ENCODE measurements around the gene TTR. TPM values are rescaled to one million over a fixed set of nuclear protein-coding genes. Genes with fewer than 3 reads are reported as not detected.
A peak's percentile ranks its signal among the peaks of the same experiment; 100 is the strongest.

TTR gene
- polyA plus RNA-seq, 1 donor from 2014 or later, result not detected

DNA sequence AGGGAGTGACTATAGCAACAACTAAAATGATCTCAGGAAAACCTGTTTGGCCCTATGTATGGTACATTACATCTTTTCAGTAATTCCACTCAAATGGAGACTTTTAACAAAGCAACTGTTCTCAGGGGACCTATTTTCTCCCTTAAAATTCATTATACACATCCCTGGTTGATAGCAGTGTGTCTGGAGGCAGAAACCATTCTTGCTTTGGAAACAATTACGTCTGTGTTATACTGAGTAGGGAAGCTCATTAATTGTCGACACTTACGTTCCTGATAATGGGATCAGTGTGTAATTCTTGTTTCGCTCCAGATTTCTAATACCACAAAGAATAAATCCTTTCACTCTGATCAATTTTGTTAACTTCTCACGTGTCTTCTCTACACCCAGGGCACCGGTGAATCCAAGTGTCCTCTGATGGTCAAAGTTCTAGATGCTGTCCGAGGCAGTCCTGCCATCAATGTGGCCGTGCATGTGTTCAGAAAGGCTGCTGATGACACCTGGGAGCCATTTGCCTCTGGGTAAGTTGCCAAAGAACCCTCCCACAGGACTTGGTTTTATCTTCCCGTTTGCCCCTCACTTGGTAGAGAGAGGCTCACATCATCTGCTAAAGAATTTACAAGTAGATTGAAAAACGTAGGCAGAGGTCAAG, 955 bp downstream of the TTR start:
- no peaks in the 10 kb centered on the region for H3K9me3 Mint-ChIP-seq
- H3K27ac Mint-ChIP-seq, result no peak overlapping the region
- H3K27me3 Mint-ChIP-seq, result peaks cover 2% of the 10 kb centered on the region
- H3K4me3 Mint-ChIP-seq, result no peak overlapping the region
- no peaks in the 10 kb centered on the region for H3K4me1 Mint-ChIP-seq
- H3K36me3 Mint-ChIP-seq, result no peaks in the 10 kb centered on the region

GRCh38 chr18:31595121-31595771, 3.6 kb downstream of the TTR start:
- no peaks in the 10 kb centered on the region for H3K9me3 Mint-ChIP-seq
- no peaks in the 10 kb centered on the region for H3K4me1 Mint-ChIP-seq
- H3K27me3 Mint-ChIP-seq, result peaks cover 4% of the 10 kb centered on the region
- no peaks in the 10 kb centered on the region for H3K36me3 Mint-ChIP-seq
- H3K4me3 Mint-ChIP-seq, result no peak overlapping the region
- H3K27ac Mint-ChIP-seq, result no peak overlapping the region

- no peaks in the 10 kb centered on the region for H3K36me3 Mint-ChIP-seq
- H3K9me3 Mint-ChIP-seq, result no peaks in the 10 kb centered on the region
- no peaks in the 10 kb centered on the region for H3K4me1 Mint-ChIP-seq
- H3K27me3 Mint-ChIP-seq, result peaks cover 4% of the 10 kb centered on the region
- no peak overlapping the region for H3K27ac Mint-ChIP-seq
- no peak overlapping the region for H3K4me3 Mint-ChIP-seq
Observed at GRCh38 chr18:31596081-31596872, 4.6 kb downstream of the TTR start.

DNA sequence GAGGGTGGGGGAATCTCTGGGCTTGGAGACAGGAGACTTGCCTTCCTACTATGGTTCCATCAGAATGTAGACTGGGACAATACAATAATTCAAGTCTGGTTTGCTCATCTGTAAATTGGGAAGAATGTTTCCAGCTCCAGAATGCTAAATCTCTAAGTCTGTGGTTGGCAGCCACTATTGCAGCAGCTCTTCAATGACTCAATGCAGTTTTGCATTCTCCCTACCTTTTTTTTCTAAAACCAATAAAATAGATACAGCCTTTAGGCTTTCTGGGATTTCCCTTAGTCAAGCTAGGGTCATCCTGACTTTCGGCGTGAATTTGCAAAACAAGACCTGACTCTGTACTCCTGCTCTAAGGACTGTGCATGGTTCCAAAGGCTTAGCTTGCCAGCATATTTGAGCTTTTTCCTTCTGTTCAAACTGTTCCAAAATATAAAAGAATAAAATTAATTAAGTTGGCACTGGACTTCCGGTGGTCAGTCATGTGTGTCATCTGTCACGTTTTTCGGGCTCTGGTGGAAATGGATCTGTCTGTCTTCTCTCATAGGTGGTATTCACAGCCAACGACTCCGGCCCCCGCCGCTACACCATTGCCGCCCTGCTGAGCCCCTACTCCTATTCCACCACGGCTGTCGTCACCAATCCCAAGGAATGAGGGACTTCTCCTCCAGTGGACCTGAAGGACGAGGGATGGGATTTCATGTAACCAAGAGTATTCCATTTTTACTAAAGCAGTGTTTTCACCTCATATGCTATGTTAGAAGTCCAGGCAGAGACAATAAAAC, 6.5 kb downstream of the TTR start:
- Mint-ChIP-seq H3K27ac (no peak overlapping the region), H3K36me3 (no peaks in the 10 kb centered on the region), H3K27me3 (peaks cover 4% of the 10 kb centered on the region), H3K4me3 (no peak overlapping the region), H3K9me3 (no peaks in the 10 kb centered on the region), H3K4me1 (no peaks in the 10 kb centered on the region)

GRCh38 chr18:31603315-31603714, 11.6 kb downstream of the TTR start:
- Mint-ChIP-seq H3K9me3 (no peaks in the 10 kb centered on the region), H3K36me3 (no peaks in the 10 kb centered on the region), H3K4me3 (no peak overlapping the region), H3K27me3 (peaks cover 3% of the 10 kb centered on the region), H3K27ac (no peak overlapping the region), H3K4me1 (no peaks in the 10 kb centered on the region)

DNA sequence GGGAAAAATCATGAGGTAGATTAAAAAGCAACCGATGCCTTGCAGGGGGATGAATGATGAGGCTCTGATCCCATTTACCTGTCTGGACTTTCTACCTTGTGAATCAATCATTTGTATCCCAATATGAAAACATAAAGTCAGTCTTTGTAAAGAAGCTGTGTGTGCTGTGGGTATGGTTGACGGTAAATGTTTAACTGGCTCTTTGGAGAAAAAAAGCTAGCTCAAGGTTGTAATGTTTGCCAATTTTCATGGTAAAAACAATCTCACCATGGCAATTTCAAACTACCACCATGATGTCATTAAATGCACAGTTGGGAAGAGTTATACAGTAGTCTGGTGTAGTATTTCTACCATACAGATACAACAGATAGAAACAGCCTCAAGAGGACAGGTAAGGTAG, 14.6 kb downstream of the TTR start:
- Mint-ChIP-seq H3K36me3 (no peaks in the 10 kb centered on the region), H3K9me3 (no peaks in the 10 kb centered on the region), H3K4me1 (no peaks in the 10 kb centered on the region), H3K4me3 (no peak overlapping the region), H3K27me3 (no peaks in the 10 kb centered on the region), H3K27ac (no peak overlapping the region)

DNA sequence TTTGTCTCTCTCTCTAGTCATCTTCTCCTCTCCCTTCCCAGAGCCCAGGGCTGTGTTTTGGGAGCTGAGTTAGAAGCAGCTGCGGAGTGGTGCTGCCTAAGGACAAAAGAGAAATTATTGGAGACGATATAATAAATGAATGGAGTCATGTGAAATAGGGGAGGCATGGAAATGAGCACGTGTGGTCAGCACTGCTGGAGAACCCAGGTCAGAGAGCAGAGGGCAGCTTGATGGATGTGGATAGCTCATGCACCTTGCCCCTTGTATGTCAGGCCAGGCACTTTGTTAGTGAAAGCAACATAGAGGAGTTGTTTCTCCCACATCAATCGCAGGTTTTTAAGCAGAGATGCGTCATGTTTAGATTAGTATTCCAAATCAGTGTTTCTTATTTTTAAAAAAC, 15.7 kb downstream of the TTR start:
- Mint-ChIP-seq H3K4me3 (no peak overlapping the region), H3K27ac (no peak overlapping the region), H3K36me3 (no peaks in the 10 kb centered on the region), H3K9me3 (no peaks in the 10 kb centered on the region), H3K4me1 (no peaks in the 10 kb centered on the region), H3K27me3 (no peaks in the 10 kb centered on the region)

GRCh38 chr18:31609886-31610285, 18.2 kb downstream of the TTR start:
- Mint-ChIP-seq H3K4me3 (no peak overlapping the region), H3K27me3 (no peaks in the 10 kb centered on the region), H3K4me1 (no peaks in the 10 kb centered on the region), H3K27ac (no peak overlapping the region), H3K36me3 (no peaks in the 10 kb centered on the region), H3K9me3 (no peaks in the 10 kb centered on the region)

- no peak overlapping the region for H3K27ac Mint-ChIP-seq
- no peaks in the 10 kb centered on the region for H3K27me3 Mint-ChIP-seq
- no peaks in the 10 kb centered on the region for H3K36me3 Mint-ChIP-seq
- no peaks in the 10 kb centered on the region for H3K4me1 Mint-ChIP-seq
- no peak overlapping the region for H3K4me3 Mint-ChIP-seq
- no peaks in the 10 kb centered on the region for H3K9me3 Mint-ChIP-seq
Observed at GRCh38 chr18:31610286-31611205, 18.9 kb downstream of the TTR start.

- H3K27ac Mint-ChIP-seq, result peak overlapping the region in 1 of 3 donors; percentile 9
- no peaks in the 10 kb centered on the region for H3K9me3 Mint-ChIP-seq
- H3K36me3 Mint-ChIP-seq, result no peaks in the 10 kb centered on the region
- no peak overlapping the region for H3K4me3 Mint-ChIP-seq
- no peaks in the 10 kb centered on the region for H3K4me1 Mint-ChIP-seq
- no peaks in the 10 kb centered on the region for H3K27me3 Mint-ChIP-seq
Observed at GRCh38 chr18:31611511-31611910, 19.8 kb downstream of the TTR start.

DNA sequence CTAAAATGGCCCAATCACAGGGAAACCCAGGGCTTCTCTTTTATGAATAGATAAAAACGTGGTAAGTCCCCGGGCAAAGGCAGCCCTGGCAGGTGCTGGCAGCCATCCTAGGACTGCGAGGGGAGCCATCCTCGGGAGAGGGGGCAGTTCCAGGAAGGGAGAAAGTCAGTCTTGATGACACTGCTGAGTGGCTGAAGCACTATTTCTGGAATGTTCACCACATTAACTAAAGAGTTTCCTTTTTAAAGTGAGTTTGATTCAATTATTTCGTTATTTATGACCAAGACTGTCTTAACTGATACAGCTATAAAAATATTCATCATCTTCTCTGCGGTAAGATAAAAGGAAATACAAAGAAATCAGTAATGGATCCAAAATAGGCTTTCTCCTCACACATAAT, 20.4 kb downstream of the TTR start:
- Mint-ChIP-seq H3K36me3 (no peaks in the 10 kb centered on the region), H3K9me3 (no peaks in the 10 kb centered on the region)

DNA sequence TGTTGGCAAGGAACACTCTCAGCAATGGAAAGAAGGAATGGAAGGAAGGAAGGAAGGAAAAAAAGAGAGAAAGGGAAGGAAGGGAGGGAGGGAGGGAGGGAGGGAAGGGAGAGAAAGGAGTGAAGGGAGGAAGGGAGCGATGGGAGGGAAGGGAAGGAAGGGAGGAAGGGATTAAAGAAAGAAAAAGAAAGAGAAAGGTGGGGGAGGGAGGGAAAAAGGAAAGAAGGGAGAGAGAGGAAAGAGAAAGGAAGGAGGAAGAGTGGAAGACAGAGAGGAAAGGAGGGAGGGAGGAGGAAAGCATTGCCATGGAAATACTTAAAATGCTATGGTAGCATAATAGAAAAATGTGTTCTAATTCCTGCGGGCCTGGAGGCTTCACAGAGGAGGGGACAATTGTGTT, 22.4 kb downstream of the TTR start:
- no peaks in the 10 kb centered on the region for H3K36me3 Mint-ChIP-seq
- H3K27ac Mint-ChIP-seq, result no peak overlapping the region
- peaks cover 0 to 2% (median 0%) of the 10 kb centered on the region in 3 donors for H3K9me3 Mint-ChIP-seq
- H3K4me3 Mint-ChIP-seq, result no peak overlapping the region
- H3K4me1 Mint-ChIP-seq, result peaks cover 0 to 3% (median 0%) of the 10 kb centered on the region in 3 donors
- H3K27me3 Mint-ChIP-seq, result no peaks in the 10 kb centered on the region

More for the DNA sequence above, 20.4 kb downstream of the TTR start:
- peak overlapping the region in 1 of 3 donors; percentile 5 for H3K27ac Mint-ChIP-seq
- H3K27me3 Mint-ChIP-seq, result no peaks in the 10 kb centered on the region
- no peak overlapping the region for H3K4me3 Mint-ChIP-seq
- H3K4me1 Mint-ChIP-seq, result peaks cover 0 to under 1% (median 0%) of the 10 kb centered on the region in 3 donors

DNA sequence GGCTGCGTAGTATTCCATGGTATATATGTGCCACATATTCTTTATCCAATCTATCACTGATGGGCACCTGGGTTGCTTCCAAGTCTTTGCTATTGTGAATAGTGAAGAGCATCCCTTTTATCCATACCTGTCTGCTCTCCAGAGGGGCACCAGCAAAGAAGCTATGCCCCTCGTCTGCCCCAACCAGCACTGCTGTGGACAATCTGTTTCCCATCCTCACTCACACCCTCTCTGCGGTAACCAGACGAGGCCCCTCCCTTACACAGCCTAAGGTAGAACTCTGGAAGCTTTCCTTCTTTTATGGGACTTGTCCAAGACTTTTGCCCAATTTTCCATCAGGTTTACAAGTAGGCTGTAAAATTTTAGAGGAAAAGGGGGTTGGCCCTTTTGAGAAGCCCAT, 24.9 kb downstream of the TTR start:
- Mint-ChIP-seq H3K9me3 (peaks cover 0 to 2% (median 0%) of the 10 kb centered on the region in 3 donors), H3K4me3 (no peak overlapping the region), H3K4me1 (peaks cover 0 to 3% (median 0%) of the 10 kb centered on the region in 3 donors), H3K36me3 (no peaks in the 10 kb centered on the region), H3K27me3 (no peaks in the 10 kb centered on the region), H3K27ac (no peak overlapping the region)

DNA sequence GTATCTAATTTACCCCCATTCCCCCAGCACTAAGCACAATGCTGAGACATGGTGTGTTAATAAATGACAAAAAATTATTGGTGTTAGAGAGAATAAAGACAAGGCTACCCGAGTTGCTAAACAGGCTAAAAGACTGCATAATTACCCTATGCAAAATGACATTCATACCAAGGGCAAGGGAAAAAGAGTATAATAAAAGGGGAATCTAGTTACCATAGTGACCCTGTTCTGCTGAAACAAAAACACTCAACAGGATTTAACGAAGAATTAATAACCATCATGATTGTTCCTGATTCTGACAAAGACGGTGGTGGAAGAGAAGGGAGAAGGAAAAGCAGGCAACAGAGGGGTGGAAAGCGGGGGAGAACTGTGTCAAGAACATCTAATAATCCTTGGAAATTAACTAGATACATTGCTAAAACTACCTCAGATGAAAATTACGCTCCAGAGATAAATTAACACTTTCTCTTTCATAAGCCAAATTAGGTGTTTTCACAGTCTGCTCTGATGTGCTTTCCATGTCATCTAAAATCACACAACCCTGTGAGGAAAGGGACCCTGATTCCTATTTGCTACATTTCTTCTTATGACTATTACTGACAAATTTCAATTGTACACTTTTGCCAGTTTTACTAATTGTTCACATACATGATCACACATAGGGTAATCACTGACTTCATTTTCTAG, 25.5 kb downstream of the TTR start:
- Mint-ChIP-seq H3K36me3 (no peaks in the 10 kb centered on the region), H3K4me3 (no peak overlapping the region), H3K9me3 (peaks cover 0 to 2% (median 0%) of the 10 kb centered on the region in 3 donors), H3K4me1 (peaks cover 0 to 3% (median 0%) of the 10 kb centered on the region in 3 donors), H3K27ac (no peak overlapping the region), H3K27me3 (no peaks in the 10 kb centered on the region)
